ENCODE measurements around the gene RPS19BP1. TPM values are rescaled to one million over a fixed set of nuclear protein-coding genes. Genes with fewer than 3 reads are reported as not detected.

RPS19BP1 gene, protein sequence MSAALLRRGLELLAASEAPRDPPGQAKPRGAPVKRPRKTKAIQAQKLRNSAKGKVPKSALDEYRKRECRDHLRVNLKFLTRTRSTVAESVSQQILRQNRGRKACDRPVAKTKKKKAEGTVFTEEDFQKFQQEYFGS
- 100 to 1,000 TPM in 2 of 6 experiments, 10 to 100 TPM in 4; 31.0 to 104 (median 32.8) TPM for total RNA-seq
- long read RNA-seq, transcript RPS19BP1-201 (4 exons, 927 nt), result major isoform, 23 of 24 reads
- long read RNA-seq, partial matches to known transcripts, result 0 of 24 reads
- long read RNA-seq, other reads (novel, unspliced or antisense), result 0 of 24 reads

DNA sequence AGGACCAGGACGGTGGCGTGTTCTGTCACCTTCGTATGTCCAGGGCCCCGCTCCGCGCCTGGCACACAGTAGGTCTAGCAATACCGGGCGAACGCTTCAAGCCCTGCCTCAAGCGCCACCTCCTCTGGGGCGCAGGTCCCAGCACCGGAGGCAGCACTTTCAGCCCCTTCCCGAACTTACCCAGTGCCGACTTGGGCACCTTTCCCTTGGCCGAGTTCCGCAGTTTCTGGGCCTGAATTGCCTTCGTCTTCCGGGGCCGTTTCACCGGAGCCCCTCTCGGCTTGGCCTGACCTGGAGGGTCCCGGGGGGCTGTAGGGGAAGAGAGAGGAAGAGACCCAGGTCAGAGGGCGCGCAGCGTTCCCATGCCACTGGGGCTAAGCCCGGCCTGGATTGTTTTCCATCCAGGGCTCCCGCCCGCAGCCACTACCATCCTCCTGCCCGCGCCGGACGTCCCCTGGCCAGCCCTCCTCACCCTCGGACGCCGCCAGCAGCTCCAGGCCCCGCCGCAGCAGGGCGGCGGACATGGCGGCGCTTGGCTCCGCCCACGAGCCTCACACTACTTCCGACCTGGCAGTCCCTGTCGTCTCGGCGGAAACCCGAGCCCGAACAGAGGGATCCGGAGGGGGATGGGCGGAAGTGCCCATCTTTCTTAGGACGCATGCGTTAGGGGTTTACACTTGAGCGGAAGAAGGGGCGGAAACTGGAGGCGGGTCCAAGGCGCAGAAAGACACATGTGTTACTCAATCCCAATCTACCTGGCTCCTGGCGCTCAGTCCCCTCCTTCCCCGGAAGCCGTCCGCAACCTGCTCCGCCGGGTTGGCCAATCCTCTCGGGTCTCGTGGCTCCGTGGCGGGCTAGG lies at the start of gene RPS19BP1:
RPS19BP1 (minus strand) TSS at position 534 of the 859 bp plus-strand sequence; CDS start at position 524, 10 bp downstream.
- Histone ChIP-seq H3K36me3 (peaks cover 0 to 19% (median 0%) of the 10 kb centered on the region in 4 donors), H3K27ac (peak within 1 kb of the TSS; percentile 78 to 96 (median 81)), H3K9me3 (no peaks in the 10 kb centered on the region), H3K4me1 (peaks cover 0 to 46% (median 19%) of the 10 kb centered on the region in 4 donors), H3K4me3 (peak within 1 kb of the TSS; percentile 75 to 100 (median 92)), H3K27me3 (no peaks in the 10 kb centered on the region)
- TF ChIP-seq POLR2A (IDR thresholded peaks at IDR 0.05), result peak; percentile 80
- TF ChIP-seq, protein P1, sequence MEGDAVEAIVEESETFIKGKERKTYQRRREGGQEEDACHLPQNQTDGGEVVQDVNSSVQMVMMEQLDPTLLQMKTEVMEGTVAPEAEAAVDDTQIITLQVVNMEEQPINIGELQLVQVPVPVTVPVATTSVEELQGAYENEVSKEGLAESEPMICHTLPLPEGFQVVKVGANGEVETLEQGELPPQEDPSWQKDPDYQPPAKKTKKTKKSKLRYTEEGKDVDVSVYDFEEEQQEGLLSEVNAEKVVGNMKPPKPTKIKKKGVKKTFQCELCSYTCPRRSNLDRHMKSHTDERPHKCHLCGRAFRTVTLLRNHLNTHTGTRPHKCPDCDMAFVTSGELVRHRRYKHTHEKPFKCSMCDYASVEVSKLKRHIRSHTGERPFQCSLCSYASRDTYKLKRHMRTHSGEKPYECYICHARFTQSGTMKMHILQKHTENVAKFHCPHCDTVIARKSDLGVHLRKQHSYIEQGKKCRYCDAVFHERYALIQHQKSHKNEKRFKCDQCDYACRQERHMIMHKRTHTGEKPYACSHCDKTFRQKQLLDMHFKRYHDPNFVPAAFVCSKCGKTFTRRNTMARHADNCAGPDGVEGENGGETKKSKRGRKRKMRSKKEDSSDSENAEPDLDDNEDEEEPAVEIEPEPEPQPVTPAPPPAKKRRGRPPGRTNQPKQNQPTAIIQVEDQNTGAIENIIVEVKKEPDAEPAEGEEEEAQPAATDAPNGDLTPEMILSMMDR (IDR thresholded peaks at IDR 0.05), result no peak
- DNase-seq, result peak; percentile 99
- WGBS (ENCODE audit: insufficient coverage, low coverage, low lambda C conversion rate, missing lambda C conversion rate), result 0% methylated on average over 21 of the region's 67 CpGs
- intact Hi-C loops (cut with DNase I), result no loop called here
- peak; percentile 85 to 90 (median 88) for ATAC-seq

DNA sequence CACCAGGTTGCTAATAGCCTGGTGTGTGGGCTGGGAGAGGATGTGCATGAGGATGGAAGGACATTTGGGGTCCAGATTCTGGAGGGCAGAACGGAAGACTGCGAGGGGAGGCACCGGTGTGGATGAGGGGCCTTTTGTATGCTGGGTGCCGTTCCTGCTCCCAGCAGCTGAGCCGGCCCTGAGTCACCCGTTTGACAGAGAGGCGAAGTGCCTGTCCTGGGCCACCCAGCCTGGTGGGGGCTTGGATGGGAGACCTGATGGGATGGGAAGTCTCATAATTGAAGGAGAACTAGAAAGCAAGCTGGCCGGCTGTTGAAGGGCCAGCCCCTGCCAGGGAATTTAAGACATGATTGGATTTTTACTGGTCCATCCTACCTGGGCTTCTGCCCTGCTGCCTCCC lies 48.8 kb upstream of the RPS19BP1 start:
- DNase-seq, result no peak
- no CpG with 5 or more reads among the region's 8 CpGs for WGBS (ENCODE audit: insufficient coverage, low coverage, low lambda C conversion rate, missing lambda C conversion rate)
- H3K27me3 ChIP-seq, result no peaks in the 10 kb centered on the region
- no peak for ATAC-seq
- H3K9me3 ChIP-seq, result no peaks in the 10 kb centered on the region
- intact Hi-C loops (cut with DNase I), result no loop called here
- TF ChIP-seq, protein P1 (IDR thresholded peaks at IDR 0.05), result no peak
- TF ChIP-seq POLR2A (IDR thresholded peaks at IDR 0.05), result no peak
- H3K27ac ChIP-seq, result no peak overlapping the region
- no peak overlapping the region for H3K4me3 ChIP-seq
- no peaks in the 10 kb centered on the region for H3K36me3 ChIP-seq
- no peaks in the 10 kb centered on the region for H3K4me1 ChIP-seq

DNA sequence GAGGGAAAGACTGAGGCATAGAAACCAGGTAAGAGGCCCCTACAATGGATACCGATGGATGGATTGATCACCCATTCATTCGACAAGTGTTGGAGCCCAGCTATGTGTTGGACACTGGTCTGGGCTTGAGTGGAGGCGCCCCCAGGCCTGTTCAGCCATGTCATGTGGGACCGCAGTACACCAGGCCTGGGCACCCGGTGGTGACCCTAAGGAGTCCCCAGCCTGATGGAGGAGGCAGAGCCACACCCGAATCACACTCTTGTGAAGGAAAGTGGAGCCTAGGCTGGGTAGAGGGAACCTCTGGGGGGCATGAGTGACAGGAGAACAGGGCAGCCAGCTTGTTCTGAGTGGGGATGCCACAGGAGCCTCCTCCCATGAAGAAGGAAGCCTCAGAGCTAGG lies 48.2 kb upstream of the RPS19BP1 start:
- no peaks in the 10 kb centered on the region for H3K27me3 ChIP-seq

DNA sequence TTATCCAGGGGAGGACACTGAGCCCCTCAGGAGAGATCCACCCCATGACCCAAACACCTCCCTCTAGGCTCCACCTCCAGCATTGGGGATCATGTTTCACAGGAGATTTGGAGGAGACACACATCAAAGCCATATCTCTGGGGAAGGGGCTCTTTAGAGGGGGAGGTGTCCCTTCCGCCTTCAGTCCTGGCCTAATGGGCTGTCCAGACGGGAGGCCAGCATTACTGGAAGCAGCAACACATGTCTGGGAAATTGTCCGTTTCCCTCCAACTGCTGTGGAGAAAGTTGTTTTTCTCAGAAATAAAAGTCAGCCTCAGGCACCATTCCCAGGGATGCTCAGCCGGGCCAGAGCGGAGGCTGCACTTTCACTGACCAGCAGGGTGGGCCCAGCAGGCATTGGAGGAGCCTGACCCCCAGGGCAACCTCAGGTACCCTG lies 47.5 kb upstream of the RPS19BP1 start:
- Histone ChIP-seq H3K9me3 (no peaks in the 10 kb centered on the region), H3K36me3 (no peaks in the 10 kb centered on the region), H3K27me3 (no peaks in the 10 kb centered on the region), H3K4me3 (no peak overlapping the region), H3K27ac (no peak overlapping the region), H3K4me1 (no peaks in the 10 kb centered on the region)
- DNase-seq, result no peak
- WGBS (ENCODE audit: insufficient coverage, low coverage, low lambda C conversion rate, missing lambda C conversion rate), result 37% methylated on average over 4 of the region's 5 CpGs
- intact Hi-C loops (cut with DNase I), result no loop called here
- ATAC-seq, result no peak
- no peak for TF ChIP-seq POLR2A (IDR thresholded peaks at IDR 0.05)
- TF ChIP-seq, protein P1 (IDR thresholded peaks at IDR 0.05), result no peak

More for the DNA sequence above, 48.2 kb upstream of the RPS19BP1 start:
- DNase-seq (no peak), ATAC-seq (no peak)
- Histone ChIP-seq H3K36me3 (no peaks in the 10 kb centered on the region), H3K4me1 (no peaks in the 10 kb centered on the region), H3K9me3 (no peaks in the 10 kb centered on the region), H3K4me3 (no peak overlapping the region), H3K27ac (no peak overlapping the region)
- intact Hi-C loops (cut with DNase I), result no loop called here
- WGBS (ENCODE audit: insufficient coverage, low coverage, low lambda C conversion rate, missing lambda C conversion rate), result no CpG with 5 or more reads among the region's 6 CpGs
- TF ChIP-seq POLR2A (IDR thresholded peaks at IDR 0.05), result no peak
- TF ChIP-seq, protein P1 (IDR thresholded peaks at IDR 0.05), result no peak
